HG03066 (cell line): ENCODE data around the gene LOXHD1.

Source experiments
- ATAC-seq: cut with Tn5 transposase; IDR thresholded peaks from one replicate; pipeline ENCODE4 v1.9.1; 2021; ENCODE audit warnings: low read depth; ENCODE audit not compliant: unreplicated experiment

The LOXHD1 gene

DNA sequence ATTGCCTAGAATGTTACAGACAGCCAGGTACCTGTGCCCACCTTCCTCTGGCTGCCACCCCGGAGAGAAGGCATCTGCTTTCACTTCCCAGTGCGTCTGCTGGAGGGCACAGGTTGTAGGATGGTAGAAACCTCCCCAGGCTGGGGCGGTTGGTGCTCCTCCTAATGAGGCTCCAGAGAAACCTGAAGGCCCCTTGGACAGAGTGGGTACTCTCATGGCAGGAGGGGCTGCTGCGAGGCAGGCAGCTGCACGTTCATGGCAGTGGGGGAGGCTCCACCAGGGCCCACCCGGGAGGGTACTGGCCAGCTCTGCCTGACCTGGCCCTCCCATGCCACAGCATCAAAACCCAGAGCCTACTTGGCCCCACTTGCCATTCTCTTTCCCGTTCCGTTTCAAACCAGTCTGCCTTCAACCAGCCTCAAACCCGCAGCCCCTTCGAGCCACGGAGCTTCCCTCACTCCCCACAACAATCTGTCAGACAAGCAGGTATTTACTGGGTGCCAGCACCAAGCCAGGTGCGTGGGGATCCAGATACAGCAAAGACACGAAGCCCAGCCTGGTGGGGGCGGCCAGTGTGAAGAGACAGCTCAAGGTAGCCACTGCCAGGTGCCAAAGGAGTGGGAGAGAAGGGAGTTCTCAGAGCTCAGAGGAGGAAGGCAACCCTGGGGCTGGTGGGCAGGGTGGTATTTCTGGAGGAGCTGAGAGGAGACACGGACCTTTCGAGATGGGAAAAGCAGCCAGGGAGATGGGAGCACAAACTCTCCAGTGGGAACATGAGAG, 229.6 kb downstream of the LOXHD1 start:
- no peak for ATAC-seq
